HG03378 (cell line): Measurements from ENCODE around the gene AKR1C1.
"Not testable (repeated sequence)": the region's sequence is repeated elsewhere in the genome, so short reads cannot be mapped to it uniquely, and the experiment has no call there.

ENCODE experiments used
- ATAC-seq: cut with Tn5 transposase; IDR thresholded peaks from one replicate; pipeline ENCODE4 v1.9.1; 2021; ENCODE audit warnings: mild to moderate bottlenecking, moderate library complexity; ENCODE audit not compliant: unreplicated experiment

Gene AKR1C1

DNA sequence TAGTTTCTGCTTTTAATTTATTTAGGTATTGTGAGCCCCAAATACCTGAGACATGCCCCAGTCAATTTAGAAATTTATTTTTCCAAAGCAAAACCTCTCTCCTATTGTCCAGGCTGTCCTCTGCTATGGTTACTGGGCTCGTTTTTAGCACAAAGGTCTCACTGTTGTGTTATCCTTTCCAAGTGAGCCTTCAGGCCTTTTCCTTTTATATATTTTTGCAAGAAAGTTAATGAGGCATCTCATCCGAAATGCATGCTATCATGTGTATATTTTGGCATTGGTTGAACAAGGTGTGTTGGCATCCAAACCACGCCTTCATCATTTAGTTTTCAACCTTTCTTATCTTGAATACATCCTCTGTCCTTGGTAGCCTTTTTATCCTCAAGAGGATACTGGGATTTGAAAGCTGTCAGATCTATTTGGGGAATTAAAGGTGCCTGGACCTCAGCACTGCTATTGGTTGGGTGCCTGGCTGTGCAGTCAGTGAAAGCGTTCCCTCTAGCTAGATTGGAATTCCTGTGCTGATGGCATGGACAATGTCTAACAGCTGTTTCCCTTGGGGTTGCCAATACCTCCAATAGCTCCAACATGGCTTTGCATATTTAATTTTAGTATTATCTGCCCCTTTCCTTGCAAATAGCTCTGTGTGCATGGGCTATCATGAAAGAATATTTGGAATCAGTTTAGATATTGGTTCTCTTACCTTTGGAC is 51.1 kb downstream of the AKR1C1 start:
- ATAC-seq: not testable (repeated sequence)

DNA sequence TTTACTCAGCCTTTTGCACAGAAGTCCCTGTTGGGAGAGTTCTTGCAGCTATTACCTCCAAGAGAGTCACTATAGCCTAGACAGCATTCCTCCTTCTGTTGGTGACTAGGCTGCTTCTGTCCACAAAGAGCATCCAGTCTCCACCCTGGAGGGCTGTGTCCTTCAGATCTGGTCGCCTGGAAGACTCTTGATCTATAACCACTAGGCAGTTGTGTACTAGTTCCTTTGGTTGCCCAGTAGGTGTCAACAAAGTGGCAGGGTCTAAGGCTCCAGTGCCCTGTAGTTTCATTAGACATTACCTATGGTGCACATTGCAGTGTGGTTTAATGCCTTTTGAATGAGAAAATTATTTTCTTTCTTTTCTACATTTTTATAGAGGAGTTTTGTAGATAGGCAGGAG is 51.7 kb downstream of the AKR1C1 start:
- no peak for ATAC-seq

DNA sequence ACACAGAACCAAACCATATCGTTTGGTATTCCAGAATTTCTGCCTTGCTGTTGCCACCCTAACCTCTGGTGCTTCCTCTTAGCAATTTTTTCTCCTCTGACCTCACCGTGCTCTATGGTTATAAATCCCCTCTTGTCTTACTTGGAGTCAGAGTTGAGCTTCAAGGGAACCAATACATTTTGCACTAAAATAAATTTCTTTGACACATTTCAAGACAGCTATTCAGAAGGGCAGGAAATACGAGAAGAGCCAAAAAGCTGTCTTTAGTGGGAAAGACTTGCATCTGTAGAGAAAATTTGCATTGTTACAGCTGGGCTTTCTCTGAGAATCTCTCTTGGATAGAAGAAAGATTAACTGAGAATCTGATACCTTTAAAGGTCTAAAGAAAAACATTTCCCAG is 54.9 kb downstream of the AKR1C1 start:
- no peak for ATAC-seq

DNA sequence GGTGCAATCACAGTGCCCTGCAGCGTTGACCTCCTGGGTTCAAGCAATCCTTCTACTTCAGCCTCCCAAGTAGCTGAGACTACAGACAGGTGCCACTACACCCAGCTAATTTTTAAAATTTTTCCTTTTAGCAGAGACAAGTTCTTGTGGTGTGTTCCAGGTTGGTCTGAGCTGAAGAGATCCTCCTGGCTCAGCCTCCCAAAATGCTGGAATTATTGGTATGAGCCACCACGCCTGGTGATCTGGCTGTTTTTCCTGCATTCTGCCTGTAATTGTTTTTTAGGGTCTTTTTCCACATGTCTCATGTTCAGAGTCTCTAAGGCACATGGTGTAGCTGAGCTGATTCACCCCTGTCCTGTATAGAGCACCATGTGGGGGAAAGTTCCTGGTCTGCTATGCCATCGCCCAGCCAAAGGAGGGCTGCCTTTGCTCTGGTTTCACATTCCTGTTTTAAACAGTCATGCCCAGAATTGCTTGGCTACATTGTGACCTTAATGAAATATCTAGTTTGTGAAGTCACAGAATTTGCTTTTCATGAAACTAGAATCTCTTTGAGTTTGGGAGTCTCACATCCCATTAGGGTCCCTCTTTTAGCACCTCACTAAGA is 55.6 kb downstream of the AKR1C1 start:
- not testable (repeated sequence) for ATAC-seq

DNA sequence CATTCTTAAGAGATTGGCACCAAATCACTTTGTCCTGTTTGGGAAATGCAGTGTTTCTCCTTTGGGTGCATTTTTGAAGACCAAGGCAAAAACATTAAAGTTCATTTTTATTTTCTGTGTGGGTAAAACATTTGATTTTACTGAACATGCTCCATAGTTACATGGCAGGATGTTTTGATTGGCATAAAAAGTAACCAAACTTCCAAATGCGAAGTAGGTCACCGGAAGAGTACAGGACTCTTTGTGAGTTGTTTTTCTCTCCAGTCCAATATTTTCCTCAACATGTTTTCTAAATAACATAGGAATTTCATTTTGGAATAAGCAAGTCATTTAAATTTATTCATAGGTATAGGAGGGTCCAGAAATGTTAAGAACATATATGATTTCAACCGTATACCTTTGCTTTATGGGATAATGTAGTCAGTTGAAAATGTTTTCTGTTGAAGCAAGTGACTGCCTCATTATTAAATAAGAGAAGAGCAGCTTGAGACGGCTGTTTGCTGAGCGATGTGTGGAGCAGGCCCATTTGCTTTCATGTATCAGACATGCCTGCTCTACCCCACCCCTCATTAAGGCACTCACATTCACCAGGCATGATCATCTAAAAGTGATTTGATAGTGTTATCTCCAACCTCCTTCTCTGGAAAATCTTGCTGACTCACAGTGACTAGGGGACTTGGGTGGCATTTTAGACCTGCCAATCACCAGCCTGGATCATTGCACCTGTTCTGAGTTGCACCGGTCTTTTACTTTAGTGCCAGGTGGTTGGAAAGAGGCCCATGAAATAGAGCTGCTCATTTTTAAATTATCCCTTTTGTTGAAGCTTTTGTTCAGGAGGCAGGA is 56.8 kb downstream of the AKR1C1 start:
- ATAC-seq: not testable (repeated sequence)

DNA sequence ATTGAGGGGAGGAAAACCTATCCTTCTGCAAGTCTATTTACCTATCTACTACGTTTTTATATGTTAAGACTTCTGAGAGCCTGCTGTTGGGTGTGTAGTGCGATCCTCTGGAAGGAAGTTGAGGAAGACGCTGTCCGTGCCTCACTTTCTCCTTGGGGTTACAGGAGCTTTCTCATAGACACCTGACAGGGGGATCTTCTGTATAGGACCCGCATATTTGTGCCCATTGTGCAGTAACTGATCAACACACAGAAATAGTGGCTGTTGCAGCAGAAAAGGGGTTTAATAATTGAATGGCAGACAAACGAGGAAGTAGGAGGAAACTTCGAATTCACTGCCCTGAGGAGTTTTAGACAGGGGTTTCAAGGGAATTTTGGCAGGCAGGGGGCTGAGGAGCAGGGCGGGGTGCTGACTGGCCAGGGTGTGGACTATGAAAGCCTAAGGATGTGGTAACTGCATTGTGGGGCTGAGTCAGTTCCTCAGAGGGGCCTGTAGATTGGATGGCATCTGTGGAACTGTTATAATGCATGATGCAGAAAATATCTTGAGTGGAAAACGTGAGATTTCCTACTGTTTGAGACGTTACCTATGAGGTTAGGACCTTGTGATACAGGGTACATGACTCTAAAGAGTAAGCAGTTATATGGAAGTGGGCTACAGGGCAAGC is 58.5 kb downstream of the AKR1C1 start:
- not testable (repeated sequence) for ATAC-seq

DNA sequence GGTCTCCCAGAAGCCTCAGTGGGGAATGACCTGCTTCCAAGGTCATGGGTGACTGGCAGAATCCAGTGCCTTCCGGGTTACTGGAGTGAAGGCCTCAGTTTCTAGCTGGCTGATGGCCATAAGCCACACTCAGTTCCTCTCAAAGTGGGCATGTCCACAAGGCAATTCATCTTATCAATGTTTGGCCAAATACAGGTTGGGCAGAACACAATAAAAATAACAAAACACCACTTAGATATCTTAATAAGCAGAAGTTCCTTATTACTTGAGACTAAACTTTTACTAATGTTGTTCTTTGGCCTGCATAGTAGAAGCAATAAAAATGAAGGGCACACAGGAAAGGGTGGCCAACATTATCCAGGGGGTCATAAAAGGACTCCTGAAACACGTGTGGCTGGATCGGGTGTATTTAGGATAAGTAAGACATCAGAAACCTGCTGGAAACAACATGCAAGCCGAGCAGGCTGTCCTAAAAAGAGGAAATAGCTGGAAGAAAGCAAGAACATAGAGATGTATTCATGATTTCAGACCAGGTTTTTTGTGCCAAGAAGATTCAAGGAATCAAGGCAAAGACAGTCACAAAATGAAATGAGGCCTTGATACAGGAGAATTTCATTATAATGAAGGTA is 60.1 kb downstream of the AKR1C1 start:
- ATAC-seq: no peak

DNA sequence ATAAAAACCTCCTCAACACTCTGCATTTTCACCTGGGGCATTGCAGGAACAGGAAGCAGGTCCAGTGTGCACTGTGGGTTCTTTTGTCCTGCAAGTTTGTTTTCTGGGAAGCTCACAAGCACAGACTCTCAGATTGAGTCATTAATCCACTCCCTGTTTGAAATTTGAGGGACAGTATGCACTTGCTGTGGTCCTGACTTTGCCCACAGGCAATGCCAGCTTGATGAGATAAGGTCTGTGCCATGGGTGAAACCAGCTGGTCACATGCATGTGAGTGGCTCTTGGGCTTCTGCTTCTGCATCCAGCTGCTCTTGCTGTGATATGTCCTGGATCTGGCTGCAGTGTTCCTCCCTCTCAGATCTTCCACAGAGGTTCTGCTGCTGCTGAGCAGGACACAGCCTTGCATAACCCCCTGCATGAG is 62.3 kb downstream of the AKR1C1 start:
- not testable (repeated sequence) for ATAC-seq

DNA sequence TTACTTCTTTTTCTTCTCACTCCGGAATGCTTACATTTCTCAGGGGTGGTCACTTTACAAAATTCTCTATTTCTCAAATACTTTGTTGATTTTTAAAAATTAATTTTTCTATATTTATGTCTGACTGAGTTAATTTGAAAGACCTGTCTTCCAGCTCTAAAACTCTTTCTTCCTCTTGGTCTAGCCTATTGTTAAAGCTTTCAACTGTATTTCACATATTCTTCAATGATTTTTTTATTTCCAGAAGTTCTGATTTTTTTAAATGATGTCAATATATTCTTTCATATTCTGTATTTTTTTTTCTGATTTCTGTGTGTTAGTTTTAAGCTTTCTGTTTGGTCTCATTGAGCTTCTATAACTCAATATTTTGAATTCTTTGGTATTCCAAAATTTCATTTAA is 67.8 kb downstream of the AKR1C1 start:
- ATAC-seq: no peak

DNA sequence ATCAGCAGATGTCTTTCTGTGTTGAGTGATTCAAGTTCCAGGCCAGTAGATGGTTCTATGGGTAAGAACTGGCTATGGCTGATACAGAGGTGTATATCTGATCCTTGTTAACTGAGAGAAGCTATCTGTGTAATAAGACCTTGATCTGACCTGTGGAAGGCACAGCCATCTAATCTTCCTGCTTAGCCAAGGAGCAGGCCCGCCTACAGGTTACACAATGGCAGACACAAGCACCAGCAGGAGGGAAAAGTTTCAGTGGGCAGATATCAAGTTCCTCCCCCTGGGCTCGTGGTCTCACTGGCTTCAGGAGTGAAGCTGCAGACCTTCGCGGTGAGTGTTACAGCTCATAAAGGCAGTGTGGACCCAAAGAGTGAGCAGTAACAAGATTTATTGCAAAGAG is 68.4 kb downstream of the AKR1C1 start:
- not testable (repeated sequence) for ATAC-seq

DNA sequence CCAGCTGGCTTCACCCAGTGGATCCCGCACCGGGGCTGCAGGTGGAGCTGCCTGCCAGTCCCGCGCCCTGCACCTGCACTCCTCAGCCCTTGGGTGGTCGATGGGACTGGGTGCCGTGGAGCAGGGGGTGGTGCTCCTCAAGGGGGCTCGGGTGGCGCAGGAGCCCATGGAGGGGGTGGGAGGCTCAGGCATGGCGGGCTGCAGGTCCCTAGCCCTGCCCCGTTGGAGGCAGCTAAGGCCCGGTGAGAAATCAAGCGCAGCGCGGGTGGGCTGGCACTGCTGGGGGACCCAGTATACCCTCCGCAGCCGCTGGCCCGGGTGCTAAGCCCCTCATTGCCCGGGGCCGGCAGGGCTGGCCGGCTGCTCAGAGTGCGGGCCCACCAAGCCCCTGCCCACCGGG is 69.2 kb downstream of the AKR1C1 start:
- ATAC-seq: not testable (repeated sequence)
